Measurements from ENCODE around the gene MBD5. TPM values are rescaled to one million over a fixed set of nuclear protein-coding genes. Genes with fewer than 3 reads are reported as not detected.

MBD5 gene
- total RNA-seq, 1 donor from 2014 or later: 14.5 TPM

DNA sequence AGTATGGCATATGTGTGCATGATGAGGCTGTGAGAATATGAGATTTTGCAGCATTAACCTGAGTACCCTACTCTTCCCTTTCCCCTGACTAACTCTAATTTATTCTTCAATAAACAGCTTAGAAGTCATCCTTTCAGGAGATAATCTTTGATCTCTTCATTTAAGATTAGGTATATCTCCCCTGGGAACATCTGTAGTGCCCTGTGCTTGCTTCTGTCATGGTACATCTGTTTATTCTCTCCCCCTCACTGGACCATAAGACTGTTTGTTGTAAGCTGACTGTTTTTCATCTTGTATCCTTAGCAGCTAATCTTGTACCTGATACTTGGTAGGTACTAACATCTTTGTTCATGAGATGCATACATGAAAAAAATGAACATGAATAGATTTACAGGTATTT, 83.1 kb downstream of the MBD5 start:
- Histone ChIP-seq H3K27me3 (ENCODE audit: control insufficient read depth, insufficient read depth, low read length) (no peaks in the 10 kb centered on the region), H3K36me3 (ENCODE audit: control insufficient read depth, insufficient read depth, low read length) (no peaks in the 10 kb centered on the region), H3K4me3 (ENCODE audit: low read depth, low read length) (no peak overlapping the region)
- DNase-seq (ENCODE audit: low read depth): no peak
- TF ChIP-seq, protein P1, sequence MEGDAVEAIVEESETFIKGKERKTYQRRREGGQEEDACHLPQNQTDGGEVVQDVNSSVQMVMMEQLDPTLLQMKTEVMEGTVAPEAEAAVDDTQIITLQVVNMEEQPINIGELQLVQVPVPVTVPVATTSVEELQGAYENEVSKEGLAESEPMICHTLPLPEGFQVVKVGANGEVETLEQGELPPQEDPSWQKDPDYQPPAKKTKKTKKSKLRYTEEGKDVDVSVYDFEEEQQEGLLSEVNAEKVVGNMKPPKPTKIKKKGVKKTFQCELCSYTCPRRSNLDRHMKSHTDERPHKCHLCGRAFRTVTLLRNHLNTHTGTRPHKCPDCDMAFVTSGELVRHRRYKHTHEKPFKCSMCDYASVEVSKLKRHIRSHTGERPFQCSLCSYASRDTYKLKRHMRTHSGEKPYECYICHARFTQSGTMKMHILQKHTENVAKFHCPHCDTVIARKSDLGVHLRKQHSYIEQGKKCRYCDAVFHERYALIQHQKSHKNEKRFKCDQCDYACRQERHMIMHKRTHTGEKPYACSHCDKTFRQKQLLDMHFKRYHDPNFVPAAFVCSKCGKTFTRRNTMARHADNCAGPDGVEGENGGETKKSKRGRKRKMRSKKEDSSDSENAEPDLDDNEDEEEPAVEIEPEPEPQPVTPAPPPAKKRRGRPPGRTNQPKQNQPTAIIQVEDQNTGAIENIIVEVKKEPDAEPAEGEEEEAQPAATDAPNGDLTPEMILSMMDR (IDR thresholded peaks at IDR 0.05; ENCODE audit: insufficient read depth, low read length, poor library complexity, severe bottlenecking): no peak

DNA sequence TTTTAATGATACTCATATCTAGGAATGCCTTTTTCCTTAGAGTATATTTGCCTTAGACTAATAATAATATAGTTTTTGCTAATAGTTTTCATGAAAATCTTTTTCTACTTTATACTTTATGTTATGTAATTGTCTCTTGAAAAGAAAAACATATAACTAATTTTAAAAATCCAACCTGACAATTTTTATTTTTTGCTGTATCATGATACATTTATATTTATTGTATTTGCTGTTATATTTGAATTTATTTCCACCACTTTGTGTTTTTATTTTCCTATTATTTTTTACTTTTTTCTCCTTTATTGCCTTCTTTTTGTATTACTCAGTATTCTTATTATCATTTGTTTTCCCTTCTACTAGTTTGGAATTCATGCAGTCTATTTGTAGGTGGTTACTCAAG, 85.4 kb downstream of the MBD5 start:
- no peak for DNase-seq (ENCODE audit: low read depth)
- no peaks in the 10 kb centered on the region for H3K36me3 ChIP-seq (ENCODE audit: control insufficient read depth, insufficient read depth, low read length)
- H3K27me3 ChIP-seq (ENCODE audit: control insufficient read depth, insufficient read depth, low read length): no peaks in the 10 kb centered on the region
- H3K4me3 ChIP-seq (ENCODE audit: low read depth, low read length): no peak overlapping the region
- TF ChIP-seq, protein P1 (IDR thresholded peaks at IDR 0.05; ENCODE audit: insufficient read depth, low read length, poor library complexity, severe bottlenecking): no peak

DNA sequence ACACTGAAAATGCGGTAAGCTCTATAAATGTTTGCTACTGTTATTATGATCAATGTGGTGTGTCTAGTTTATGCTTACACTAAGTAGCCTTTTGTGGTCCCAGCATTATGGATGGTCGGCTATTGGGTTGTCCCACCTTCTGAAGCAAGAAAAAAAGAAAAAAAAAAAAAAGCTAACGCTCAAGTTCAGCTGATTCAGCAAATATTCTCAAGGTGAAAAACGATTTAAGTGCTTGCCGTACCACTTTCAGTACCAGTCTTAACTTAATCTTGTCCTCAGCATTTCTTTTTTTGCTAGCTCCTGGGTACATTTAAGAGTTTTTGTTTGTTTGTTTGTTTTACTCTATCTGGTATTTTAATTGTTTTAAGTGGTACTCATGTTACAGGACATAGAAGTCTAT, 87.5 kb downstream of the MBD5 start:
- no peak for DNase-seq (ENCODE audit: low read depth)
- H3K4me3 ChIP-seq (ENCODE audit: low read depth, low read length): no peak overlapping the region
- TF ChIP-seq, protein P1 (IDR thresholded peaks at IDR 0.05; ENCODE audit: insufficient read depth, low read length, poor library complexity, severe bottlenecking): no peak
- no peaks in the 10 kb centered on the region for H3K27me3 ChIP-seq (ENCODE audit: control insufficient read depth, insufficient read depth, low read length)
- H3K36me3 ChIP-seq (ENCODE audit: control insufficient read depth, insufficient read depth, low read length): no peaks in the 10 kb centered on the region

DNA sequence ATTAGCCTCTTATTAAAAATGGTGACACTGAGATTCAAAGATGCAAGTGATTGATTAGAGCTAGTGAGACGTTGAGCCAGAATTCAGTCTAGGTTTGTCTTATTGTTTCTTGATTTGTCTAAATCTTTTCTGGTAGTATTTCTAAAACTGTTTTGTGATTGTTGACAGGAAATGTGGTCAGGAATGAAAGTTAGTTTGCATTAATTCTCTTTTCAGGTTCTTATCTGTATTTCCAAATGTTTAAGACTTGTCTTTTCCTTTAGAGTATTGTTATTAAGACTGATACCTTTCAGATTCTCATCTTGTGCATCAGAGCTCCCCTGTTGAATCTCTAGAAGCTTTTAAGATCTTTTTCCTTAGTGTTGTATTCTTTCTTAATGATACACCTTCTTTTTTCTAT, 89.3 kb downstream of the MBD5 start:
- H3K36me3 ChIP-seq (ENCODE audit: control insufficient read depth, insufficient read depth, low read length): no peaks in the 10 kb centered on the region
- no peak for DNase-seq (ENCODE audit: low read depth)
- no peak overlapping the region for H3K4me3 ChIP-seq (ENCODE audit: low read depth, low read length)
- TF ChIP-seq, protein P1 (IDR thresholded peaks at IDR 0.05; ENCODE audit: insufficient read depth, low read length, poor library complexity, severe bottlenecking): no peak
- H3K27me3 ChIP-seq (ENCODE audit: control insufficient read depth, insufficient read depth, low read length): no peaks in the 10 kb centered on the region

GRCh38 chr2:148122788-148123187, 101.9 kb downstream of the MBD5 start:
- Histone ChIP-seq H3K36me3 (ENCODE audit: control insufficient read depth, insufficient read depth, low read length) (no peaks in the 10 kb centered on the region), H3K4me3 (ENCODE audit: low read depth, low read length) (no peak overlapping the region), H3K27me3 (ENCODE audit: control insufficient read depth, insufficient read depth, low read length) (no peaks in the 10 kb centered on the region)
- DNase-seq (ENCODE audit: low read depth): peak; percentile 9
- TF ChIP-seq, protein P1 (IDR thresholded peaks at IDR 0.05; ENCODE audit: insufficient read depth, low read length, poor library complexity, severe bottlenecking): no peak

DNA sequence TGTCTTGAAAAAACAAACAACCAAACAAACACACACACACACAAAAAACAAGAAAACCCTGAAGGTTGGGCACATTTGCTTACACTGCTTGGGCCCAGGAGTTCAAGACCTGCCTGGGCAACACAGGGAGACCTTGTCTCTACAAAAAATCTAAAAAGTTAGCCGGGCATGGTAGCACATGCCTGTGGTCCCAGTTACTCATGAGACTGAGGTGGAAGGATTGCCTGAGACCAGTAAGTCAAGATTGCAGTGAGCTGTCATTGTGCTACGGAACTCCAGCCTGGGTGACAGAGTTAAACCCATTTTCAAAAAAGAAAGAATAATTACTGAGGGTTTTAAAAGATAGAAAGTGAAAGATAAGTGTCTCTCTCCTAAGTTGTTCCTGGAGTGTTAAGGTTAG, 103.4 kb downstream of the MBD5 start:
- Histone ChIP-seq H3K27me3 (ENCODE audit: control insufficient read depth, insufficient read depth, low read length) (no peaks in the 10 kb centered on the region), H3K36me3 (ENCODE audit: control insufficient read depth, insufficient read depth, low read length) (no peaks in the 10 kb centered on the region), H3K4me3 (ENCODE audit: low read depth, low read length) (no peak overlapping the region)
- peak; percentile 9 for DNase-seq (ENCODE audit: low read depth)
- TF ChIP-seq, protein P1 (IDR thresholded peaks at IDR 0.05; ENCODE audit: insufficient read depth, low read length, poor library complexity, severe bottlenecking): no peak

Data from kidney epithelial cell (primary cell).